ENCODE measurements around the gene DAPK1. TPM values are rescaled to one million over a fixed set of nuclear protein-coding genes. Genes with fewer than 3 reads are reported as not detected.

DAPK1 gene
- total and polyA plus RNA-seq, 10 of the 15 experiments (the other 5 are each of a cell fraction or from before 2014, with no cell fraction given) = 8.2 to 94.7 (median 51.6) TPM

DNA sequence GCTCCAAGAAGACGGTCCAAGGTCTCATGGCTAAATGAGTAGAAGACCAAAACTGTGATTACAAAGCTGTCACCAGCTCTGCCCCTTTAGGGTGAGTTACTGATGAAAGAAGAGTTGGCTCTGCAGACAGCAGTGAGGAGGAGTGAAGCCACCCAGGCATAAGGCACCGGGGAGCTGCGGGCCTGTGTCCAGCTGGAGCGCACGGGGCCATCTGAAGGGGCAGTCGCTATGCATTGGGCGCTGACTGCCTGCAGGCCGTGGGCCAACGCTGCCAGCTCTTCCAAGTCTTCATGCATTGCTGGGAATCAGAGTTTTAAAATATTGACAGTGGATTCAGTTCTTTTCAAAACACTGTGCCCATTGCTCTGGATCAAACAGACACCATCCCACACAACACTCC is 70.3 kb downstream of the DAPK1 start (continued):
- TF ChIP-seq NFYB (IDR thresholded peaks at IDR 0.05; ENCODE audit: insufficient read depth, low read depth, low read length) (no peak), HDAC6 (IDR thresholded peaks at IDR 0.05; ENCODE audit: unreplicated experiment) (no peak), GABPA (IDR thresholded peaks at IDR 0.05; ENCODE audit: low read depth) (no peak), HCFC1 (IDR thresholded peaks at IDR 0.05; ENCODE audit: low read length) (no peak), RAD51 (IDR thresholded peaks at IDR 0.05) (no peak), IRF4 (IDR thresholded peaks at IDR 0.05; ENCODE audit: low read depth, low read length) (no peak), TBL1XR1 (IDR thresholded peaks at IDR 0.05; ENCODE audit: low read depth, low read length) (no peak), HDAC2 (IDR thresholded peaks at IDR 0.05) (no peak), FOXM1 (IDR thresholded peaks at IDR 0.05; ENCODE audit: low read depth, low read length) (no peak)
- TF ChIP-seq, protein P1, sequence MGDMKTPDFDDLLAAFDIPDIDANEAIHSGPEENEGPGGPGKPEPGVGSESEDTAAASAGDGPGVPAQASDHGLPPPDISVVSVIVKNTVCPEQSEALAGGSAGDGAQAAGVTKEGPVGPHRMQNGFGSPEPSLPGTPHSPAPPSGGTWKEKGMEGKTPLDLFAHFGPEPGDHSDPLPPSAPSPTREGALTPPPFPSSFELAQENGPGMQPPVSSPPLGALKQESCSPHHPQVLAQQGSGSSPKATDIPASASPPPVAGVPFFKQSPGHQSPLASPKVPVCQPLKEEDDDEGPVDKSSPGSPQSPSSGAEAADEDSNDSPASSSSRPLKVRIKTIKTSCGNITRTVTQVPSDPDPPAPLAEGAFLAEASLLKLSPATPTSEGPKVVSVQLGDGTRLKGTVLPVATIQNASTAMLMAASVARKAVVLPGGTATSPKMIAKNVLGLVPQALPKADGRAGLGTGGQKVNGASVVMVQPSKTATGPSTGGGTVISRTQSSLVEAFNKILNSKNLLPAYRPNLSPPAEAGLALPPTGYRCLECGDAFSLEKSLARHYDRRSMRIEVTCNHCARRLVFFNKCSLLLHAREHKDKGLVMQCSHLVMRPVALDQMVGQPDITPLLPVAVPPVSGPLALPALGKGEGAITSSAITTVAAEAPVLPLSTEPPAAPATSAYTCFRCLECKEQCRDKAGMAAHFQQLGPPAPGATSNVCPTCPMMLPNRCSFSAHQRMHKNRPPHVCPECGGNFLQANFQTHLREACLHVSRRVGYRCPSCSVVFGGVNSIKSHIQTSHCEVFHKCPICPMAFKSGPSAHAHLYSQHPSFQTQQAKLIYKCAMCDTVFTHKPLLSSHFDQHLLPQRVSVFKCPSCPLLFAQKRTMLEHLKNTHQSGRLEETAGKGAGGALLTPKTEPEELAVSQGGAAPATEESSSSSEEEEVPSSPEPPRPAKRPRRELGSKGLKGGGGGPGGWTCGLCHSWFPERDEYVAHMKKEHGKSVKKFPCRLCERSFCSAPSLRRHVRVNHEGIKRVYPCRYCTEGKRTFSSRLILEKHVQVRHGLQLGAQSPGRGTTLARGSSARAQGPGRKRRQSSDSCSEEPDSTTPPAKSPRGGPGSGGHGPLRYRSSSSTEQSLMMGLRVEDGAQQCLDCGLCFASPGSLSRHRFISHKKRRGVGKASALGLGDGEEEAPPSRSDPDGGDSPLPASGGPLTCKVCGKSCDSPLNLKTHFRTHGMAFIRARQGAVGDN (IDR thresholded peaks at IDR 0.05) = no peak
- TF ChIP-seq, protein P2, sequence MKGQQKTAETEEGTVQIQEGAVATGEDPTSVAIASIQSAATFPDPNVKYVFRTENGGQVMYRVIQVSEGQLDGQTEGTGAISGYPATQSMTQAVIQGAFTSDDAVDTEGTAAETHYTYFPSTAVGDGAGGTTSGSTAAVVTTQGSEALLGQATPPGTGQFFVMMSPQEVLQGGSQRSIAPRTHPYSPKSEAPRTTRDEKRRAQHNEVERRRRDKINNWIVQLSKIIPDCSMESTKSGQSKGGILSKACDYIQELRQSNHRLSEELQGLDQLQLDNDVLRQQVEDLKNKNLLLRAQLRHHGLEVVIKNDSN (IDR thresholded peaks at IDR 0.05; ENCODE audit: borderline replicate concordance, extremely low read length, insufficient read depth, low read depth, low read length) = no peak
- TF ChIP-seq, protein P3, sequence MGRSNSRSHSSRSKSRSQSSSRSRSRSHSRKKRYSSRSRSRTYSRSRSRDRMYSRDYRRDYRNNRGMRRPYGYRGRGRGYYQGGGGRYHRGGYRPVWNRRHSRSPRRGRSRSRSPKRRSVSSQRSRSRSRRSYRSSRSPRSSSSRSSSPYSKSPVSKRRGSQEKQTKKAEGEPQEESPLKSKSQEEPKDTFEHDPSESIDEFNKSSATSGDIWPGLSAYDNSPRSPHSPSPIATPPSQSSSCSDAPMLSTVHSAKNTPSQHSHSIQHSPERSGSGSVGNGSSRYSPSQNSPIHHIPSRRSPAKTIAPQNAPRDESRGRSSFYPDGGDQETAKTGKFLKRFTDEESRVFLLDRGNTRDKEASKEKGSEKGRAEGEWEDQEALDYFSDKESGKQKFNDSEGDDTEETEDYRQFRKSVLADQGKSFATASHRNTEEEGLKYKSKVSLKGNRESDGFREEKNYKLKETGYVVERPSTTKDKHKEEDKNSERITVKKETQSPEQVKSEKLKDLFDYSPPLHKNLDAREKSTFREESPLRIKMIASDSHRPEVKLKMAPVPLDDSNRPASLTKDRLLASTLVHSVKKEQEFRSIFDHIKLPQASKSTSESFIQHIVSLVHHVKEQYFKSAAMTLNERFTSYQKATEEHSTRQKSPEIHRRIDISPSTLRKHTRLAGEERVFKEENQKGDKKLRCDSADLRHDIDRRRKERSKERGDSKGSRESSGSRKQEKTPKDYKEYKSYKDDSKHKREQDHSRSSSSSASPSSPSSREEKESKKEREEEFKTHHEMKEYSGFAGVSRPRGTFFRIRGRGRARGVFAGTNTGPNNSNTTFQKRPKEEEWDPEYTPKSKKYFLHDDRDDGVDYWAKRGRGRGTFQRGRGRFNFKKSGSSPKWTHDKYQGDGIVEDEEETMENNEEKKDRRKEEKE (IDR thresholded peaks at IDR 0.05) = no peak
- TF ChIP-seq, protein P4, sequence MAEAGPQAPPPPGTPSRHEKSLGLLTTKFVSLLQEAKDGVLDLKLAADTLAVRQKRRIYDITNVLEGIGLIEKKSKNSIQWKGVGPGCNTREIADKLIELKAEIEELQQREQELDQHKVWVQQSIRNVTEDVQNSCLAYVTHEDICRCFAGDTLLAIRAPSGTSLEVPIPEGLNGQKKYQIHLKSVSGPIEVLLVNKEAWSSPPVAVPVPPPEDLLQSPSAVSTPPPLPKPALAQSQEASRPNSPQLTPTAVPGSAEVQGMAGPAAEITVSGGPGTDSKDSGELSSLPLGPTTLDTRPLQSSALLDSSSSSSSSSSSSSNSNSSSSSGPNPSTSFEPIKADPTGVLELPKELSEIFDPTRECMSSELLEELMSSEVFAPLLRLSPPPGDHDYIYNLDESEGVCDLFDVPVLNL (IDR thresholded peaks at IDR 0.05; ENCODE audit: low read depth, low read length) = no peak
